Esophagus muscularis mucosa (tissue), 4 donors: ENCODE data around the gene HBB.

Experiments
- EP300 ChIP-seq: sonication (generic); formaldehyde crosslinking; IDR thresholded peaks from one replicate; pipeline ENCODE4 v1.6.1; 2017; ENCODE audit warnings: antibody characterized with exemption
- POLR2AphosphoS5 ChIP-seq, 2 donors: sonication (generic); formaldehyde crosslinking; IDR thresholded peaks; one replicate each; pipeline ENCODE4 v1.6.1; 2017; ENCODE audit warnings: antibody characterized with exemption in 2 of 2
- TF ChIP-seq, protein P1 (sequence below), 3 experiments: fragments of 200-600 bp in 2 of 3; fragments of 450-650 bp in 1 of 3; sonication (generic) in 2 of 3; IDR thresholded peaks; one replicate each; pipeline ENCODE4 v1.5.1; 2017 to 2019; ENCODE audit warnings: antibody characterized with exemption in 3 of 3, mild to moderate bottlenecking in 2 of 3, moderate library complexity in 1 of 3

DNA sequence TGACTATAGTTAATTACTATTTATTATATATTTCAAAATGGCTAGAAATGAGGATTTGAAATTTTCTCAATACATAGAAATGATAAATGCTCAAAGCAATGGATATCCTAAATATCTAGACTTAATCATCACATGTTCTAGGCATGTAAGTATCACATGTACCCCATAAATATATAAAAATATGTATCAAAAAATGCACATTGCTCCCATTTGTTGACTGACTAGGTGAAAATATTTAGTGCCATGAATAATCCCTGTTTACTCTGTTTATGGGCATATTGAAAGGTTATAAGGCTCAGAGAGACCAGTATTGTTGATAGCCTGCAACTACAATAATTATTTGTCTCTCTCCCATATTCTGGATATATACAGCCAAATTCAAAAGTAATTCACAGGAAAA lies 39.7 kb upstream of the HBB start:
- TF ChIP-seq POLR2AphosphoS5 (IDR thresholded peaks at IDR 0.05), result no peak
- TF ChIP-seq, protein P1, sequence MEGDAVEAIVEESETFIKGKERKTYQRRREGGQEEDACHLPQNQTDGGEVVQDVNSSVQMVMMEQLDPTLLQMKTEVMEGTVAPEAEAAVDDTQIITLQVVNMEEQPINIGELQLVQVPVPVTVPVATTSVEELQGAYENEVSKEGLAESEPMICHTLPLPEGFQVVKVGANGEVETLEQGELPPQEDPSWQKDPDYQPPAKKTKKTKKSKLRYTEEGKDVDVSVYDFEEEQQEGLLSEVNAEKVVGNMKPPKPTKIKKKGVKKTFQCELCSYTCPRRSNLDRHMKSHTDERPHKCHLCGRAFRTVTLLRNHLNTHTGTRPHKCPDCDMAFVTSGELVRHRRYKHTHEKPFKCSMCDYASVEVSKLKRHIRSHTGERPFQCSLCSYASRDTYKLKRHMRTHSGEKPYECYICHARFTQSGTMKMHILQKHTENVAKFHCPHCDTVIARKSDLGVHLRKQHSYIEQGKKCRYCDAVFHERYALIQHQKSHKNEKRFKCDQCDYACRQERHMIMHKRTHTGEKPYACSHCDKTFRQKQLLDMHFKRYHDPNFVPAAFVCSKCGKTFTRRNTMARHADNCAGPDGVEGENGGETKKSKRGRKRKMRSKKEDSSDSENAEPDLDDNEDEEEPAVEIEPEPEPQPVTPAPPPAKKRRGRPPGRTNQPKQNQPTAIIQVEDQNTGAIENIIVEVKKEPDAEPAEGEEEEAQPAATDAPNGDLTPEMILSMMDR (IDR thresholded peaks at IDR 0.05), result no peak
- no peak for TF ChIP-seq EP300
